Measurements from ENCODE around the gene ZNF341. TPM values are rescaled to one million over a fixed set of nuclear protein-coding genes. Genes with fewer than 3 reads are reported as not detected.

Gene ZNF341
- total and polyA plus RNA-seq, 2 of the 8 experiments (the other 6 are each of a cell fraction or from before 2014, with no cell fraction given) = 5.8 to 6.4 TPM

DNA sequence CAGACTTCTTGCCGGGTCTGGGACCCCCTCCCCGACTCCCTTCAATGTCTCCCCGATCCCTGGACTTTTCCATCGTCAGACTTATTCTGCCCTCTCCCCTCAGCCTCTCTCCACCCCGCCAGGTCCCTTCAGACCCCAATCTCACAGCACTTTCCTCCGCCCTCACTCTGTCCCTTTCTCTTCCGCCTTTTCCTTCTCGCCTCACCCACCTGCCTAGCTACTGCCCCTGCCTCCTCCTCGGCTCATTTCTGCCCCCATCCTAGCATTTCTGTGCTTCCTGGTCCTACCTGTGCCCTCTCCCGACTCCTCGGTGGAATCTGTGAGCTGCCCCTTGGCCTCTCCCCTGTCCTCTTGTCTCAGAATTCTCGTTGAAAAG lies 80.0 kb downstream of the ZNF341 start:
- no peaks in the 10 kb centered on the region for H3K9me3 ChIP-seq (ENCODE audit: insufficient read depth in 2 of 2, low read depth in 1 of 2, low read length in 1 of 2)
- ChIA-PET POLR2A (ENCODE audit: partially characterized antibody) (interaction anchor here (1.1 to 5.6 kb wide), 3 partner anchors 13 to 300 kb away, joined by 3 to 21 read pairs (median 4); partner anchors contain the start of gene EIF2S2), CTCF (ENCODE audit: partially characterized antibody) (interaction anchor here (1.2 to 1.4 kb wide), 2 partner anchors 20 to 47 kb away, joined by 3 read pairs; no protein-coding TSS in a partner anchor)
- peak overlapping the region; percentile 70 for H3K27ac ChIP-seq (ENCODE audit: low read depth, low read length)
- H4K8ac ChIP-seq (ENCODE audit: extremely low read depth, insufficient read depth, low read length) = peak overlapping the region; percentile 72; the same call in 1 of the 2 replicates
- H3K27me3 ChIP-seq (replicated peaks in 1 of 4; ENCODE audit: control insufficient read depth in 3 of 4, extremely low read depth in 1 of 4, insufficient read depth in 3 of 4, low read length in 3 of 4) = no peaks in the 10 kb centered on the region
- peak overlapping the region; percentile 77 to 96 (median 94) for H3K4me3 ChIP-seq (ENCODE audit: extremely low read depth in 1 of 4, insufficient read depth in 2 of 4, low read depth in 3 of 4, low read length in 4 of 4)
- no peak overlapping the region for H2AFZ ChIP-seq (ENCODE audit: low read length)
- H3K14ac ChIP-seq (ENCODE audit: insufficient read length) = no peak overlapping the region
- peaks cover 12 to 16% of the 10 kb centered on the region in 2 experiments for H4K20me1 ChIP-seq (replicated peaks in 1 of 2; ENCODE audit: control insufficient read depth in 1 of 2, insufficient read depth in 2 of 2, low read length in 2 of 2)
- H3K9ac ChIP-seq (replicated peaks in 1 of 4; ENCODE audit: extremely low read depth in 1 of 4, low read depth in 3 of 4, low read length in 3 of 4) = peak overlapping the region; percentile 72 to 92 (median 84)
- peaks cover 25 to 54% of the 10 kb centered on the region in 2 experiments for H3K79me2 ChIP-seq (ENCODE audit: control insufficient read depth in 1 of 2, insufficient read depth in 2 of 2, low read length in 2 of 2)
- no peak overlapping the region for H2BK120ac ChIP-seq (replicated peaks; ENCODE audit: low read depth, low read length)
- WGBS, 2 experiments (ENCODE audit: extremely low coverage in 1 of 2, insufficient coverage in 1 of 2, insufficient read length in 1 of 2, insufficient replicate concordance in 2 of 2, low coverage in 1 of 2, low lambda C conversion rate in 2 of 2, missing lambda C conversion rate in 1 of 2) = 6% methylated on average over 12 of the region's 12 CpGs; no CpG with 5 or more reads in 1 of the 2 experiments
- DNase-seq (ENCODE audit: low read depth in 1 of 2, low spot score in 2 of 2) (peak in 1 of 2 experiments; percentile 60), FAIRE-seq (no peak)
- H3K4me2 ChIP-seq (ENCODE audit: insufficient read depth in 1 of 2, low read depth in 2 of 2, low read length in 2 of 2) = peak overlapping the region; percentile 93 to 98
- peaks cover 23% of the 10 kb centered on the region for H3K79me1 ChIP-seq (ENCODE audit: low read depth, low read length)
- H3K23ac ChIP-seq (ENCODE audit: insufficient read length) = no peak overlapping the region
- peak overlapping the region; percentile 71 for H3K18ac ChIP-seq (ENCODE audit: extremely low read depth, low read length)
- TF ChIP-seq CHD2 (IDR thresholded peaks at IDR 0.05; ENCODE audit: low read length) (no peak), RBBP5 (IDR thresholded peaks at IDR 0.05; ENCODE audit: borderline replicate concordance, low read depth, low read length) (0 out of 2 replicates have a peak, but pooled peaks have one; percentile 25), JUND (IDR thresholded peaks at IDR 0.05; ENCODE audit: low read length) (no peak), NRF1 (IDR thresholded peaks at IDR 0.05; ENCODE audit: low read depth, low read length) (no peak), CHD1 (IDR thresholded peaks at IDR 0.05; ENCODE audit: low read depth, low read length) (no peak), BCL11A (IDR thresholded peaks at IDR 0.05; ENCODE audit: low read depth in 2 of 2, low read length in 2 of 2) (no peak), KDM5A (IDR thresholded peaks at IDR 0.05; ENCODE audit: low read length) (no peak), FOSL1 (IDR thresholded peaks at IDR 0.05; ENCODE audit: insufficient read depth, low read depth, low read length) (no peak)
- TF ChIP-seq, protein P1, sequence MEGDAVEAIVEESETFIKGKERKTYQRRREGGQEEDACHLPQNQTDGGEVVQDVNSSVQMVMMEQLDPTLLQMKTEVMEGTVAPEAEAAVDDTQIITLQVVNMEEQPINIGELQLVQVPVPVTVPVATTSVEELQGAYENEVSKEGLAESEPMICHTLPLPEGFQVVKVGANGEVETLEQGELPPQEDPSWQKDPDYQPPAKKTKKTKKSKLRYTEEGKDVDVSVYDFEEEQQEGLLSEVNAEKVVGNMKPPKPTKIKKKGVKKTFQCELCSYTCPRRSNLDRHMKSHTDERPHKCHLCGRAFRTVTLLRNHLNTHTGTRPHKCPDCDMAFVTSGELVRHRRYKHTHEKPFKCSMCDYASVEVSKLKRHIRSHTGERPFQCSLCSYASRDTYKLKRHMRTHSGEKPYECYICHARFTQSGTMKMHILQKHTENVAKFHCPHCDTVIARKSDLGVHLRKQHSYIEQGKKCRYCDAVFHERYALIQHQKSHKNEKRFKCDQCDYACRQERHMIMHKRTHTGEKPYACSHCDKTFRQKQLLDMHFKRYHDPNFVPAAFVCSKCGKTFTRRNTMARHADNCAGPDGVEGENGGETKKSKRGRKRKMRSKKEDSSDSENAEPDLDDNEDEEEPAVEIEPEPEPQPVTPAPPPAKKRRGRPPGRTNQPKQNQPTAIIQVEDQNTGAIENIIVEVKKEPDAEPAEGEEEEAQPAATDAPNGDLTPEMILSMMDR (IDR thresholded peaks at IDR 0.05; ENCODE audit: control extremely low read depth in 1 of 3, insufficient read depth in 1 of 3, low read depth in 1 of 3, low read length in 3 of 3) = no peak
- H3K4ac ChIP-seq (replicated peaks; ENCODE audit: insufficient read length, low read depth, low read length) = no peak overlapping the region
- no peak overlapping the region for H2BK20ac ChIP-seq (ENCODE audit: low read length)
- peak overlapping the region; percentile 68; the same call in 1 of the 2 replicates for H2BK5ac ChIP-seq (ENCODE audit: low read depth, low read length)
- H4K91ac ChIP-seq (replicated peaks; ENCODE audit: insufficient read length, low read length) = no peak overlapping the region
- peaks cover 3 to 8% (median 6%) of the 10 kb centered on the region in 4 experiments; a peak in 6 of 7 replicates for H3K4me1 ChIP-seq (replicated peaks in 1 of 4; ENCODE audit: control insufficient read depth in 3 of 4, insufficient read depth in 4 of 4, low read length in 3 of 4)
- peak overlapping the region; percentile 86 for H3K56ac ChIP-seq (replicated peaks; ENCODE audit: insufficient read length, low read depth, low read length)
- peaks cover 9% of the 10 kb centered on the region for H3K23me2 ChIP-seq (ENCODE audit: low read depth, low read length)
- 0 out of 2 replicates have a peak overlapping the region, but pooled peaks have one; percentile 27 for H2BK12ac ChIP-seq (ENCODE audit: low read depth, low read length)
- H3K36me3 ChIP-seq (ENCODE audit: control insufficient read depth in 2 of 4, insufficient read depth in 4 of 4, low read length in 3 of 4) = peaks cover 0 to 6% (median 0%) of the 10 kb centered on the region in 4 experiments; a peak in 1 of 8 replicates
- no peak overlapping the region for H2AK5ac ChIP-seq (ENCODE audit: low read depth, low read length)
- H2BK15ac ChIP-seq (ENCODE audit: low read length) = no peak overlapping the region
- no peak overlapping the region for H4K5ac ChIP-seq (ENCODE audit: insufficient read length, low read depth, low read length)

Data from H1 (cell line).